IMR-90 (cell line): ENCODE results near the gene MARCHF2. TPM values are rescaled to one million over a fixed set of nuclear protein-coding genes. Genes with fewer than 3 reads are reported as not detected.

Source experiments
- ATAC-seq: fragments of 200-7000 bp; cut with Tn5 transposase; 2 replicates; pipeline ENCODE4 v1.9.1; 2020; ENCODE audit warnings: low read depth, mild to moderate bottlenecking, moderate library complexity
- BruUV-seq: library from RNA; stranded (reverse); fragments of 400-500 nt; replicated peaks from 2 replicates; lab custom pipeline; 2021; lab: Mats Ljungman, UMichigan
- CTCF ChIA-PET: fragments of 300-600 bp; formaldehyde crosslinking; extraction: SDS; loops from one replicate; lab custom pipeline; 2021; ENCODE audit warnings: antibody characterized with exemption; lab: Yijun Ruan, JAX
- POLR2A ChIA-PET: fragments of 300-600 bp; sonication (Branson Sonifier 250); formaldehyde crosslinking; loops from one replicate; lab custom pipeline; 2022; ENCODE audit warnings: antibody characterized with exemption; ENCODE audit not compliant: unreplicated experiment; lab: Charles Lee
- DNase-seq: peaks from one replicate; pipeline ENCODE4 v3.0.0; 2013
- H2AFZ ChIP-seq: replicated peaks from 2 replicates; pipeline ENCODE3; 2013; ENCODE audit warnings: low read length, mild to moderate bottlenecking; ENCODE audit not compliant: poor library complexity
- H2AK5ac ChIP-seq: 2 replicates; pipeline ENCODE4 v1.6.1; 2013; ENCODE audit warnings: low read depth, low read length, inconsistent platforms
- H2AK9ac ChIP-seq: replicated peaks from 2 replicates; pipeline ENCODE3; 2013; ENCODE audit warnings: mild to moderate bottlenecking, low read depth, low read length, moderate library complexity; ENCODE audit not compliant: poor library complexity
- H2BK120ac ChIP-seq: 2 replicates; pipeline ENCODE4 v1.6.1; 2013; ENCODE audit warnings: low read depth, low read length, inconsistent platforms
- H2BK15ac ChIP-seq: 3 replicates; pipeline ENCODE4 v1.6.1; 2013; ENCODE audit warnings: low read depth, low read length, inconsistent platforms
- H2BK20ac ChIP-seq: 2 replicates; pipeline ENCODE4 v1.6.1; 2013; ENCODE audit warnings: low read depth, mild to moderate bottlenecking, inconsistent platforms, low read length, moderate library complexity
- H2BK5ac ChIP-seq: 2 replicates; pipeline ENCODE4 v1.6.1; 2013; ENCODE audit warnings: mild to moderate bottlenecking, low read depth, low read length, inconsistent platforms; ENCODE audit not compliant: poor library complexity, severe bottlenecking
- H3K14ac ChIP-seq: replicated peaks from 2 replicates; pipeline ENCODE4 v1.6.1; 2013; ENCODE audit warnings: low read depth, low read length, inconsistent platforms
- H3K18ac ChIP-seq: 2 replicates; pipeline ENCODE4 v1.6.1; 2013; ENCODE audit warnings: low read depth, low read length, control low read depth
- H3K23ac ChIP-seq: 2 replicates; pipeline ENCODE4 v1.6.1; 2013; ENCODE audit warnings: low read depth, low read length, inconsistent platforms
- H3K27ac ChIP-seq: 2 replicates; pipeline ENCODE4 v1.5.1; 2013; ENCODE audit warnings: mild to moderate bottlenecking, control low read depth, low read length; ENCODE audit not compliant: insufficient read depth
- H3K27me3 ChIP-seq: 2 replicates; pipeline ENCODE4 v1.6.1; 2013; ENCODE audit warnings: low read length; ENCODE audit not compliant: control insufficient read depth, insufficient read depth
- H3K36me3 ChIP-seq: 2 replicates; pipeline ENCODE4 v1.6.1; 2013; ENCODE audit warnings: low read length, mixed read lengths; ENCODE audit not compliant: control insufficient read depth, insufficient read depth
- H3K4ac ChIP-seq: 2 replicates; pipeline ENCODE4 v1.6.1; 2013; ENCODE audit warnings: low read depth, low read length, inconsistent platforms
- H3K4me1 ChIP-seq: 2 replicates; pipeline ENCODE4 v1.6.1; 2013; ENCODE audit warnings: low read length, mixed read lengths; ENCODE audit not compliant: control insufficient read depth, insufficient read depth
- H3K4me2 ChIP-seq: 2 replicates; pipeline ENCODE4 v1.6.1; 2013; ENCODE audit warnings: low read depth, mild to moderate bottlenecking, control low read depth, low read length, moderate library complexity
- H3K4me3 ChIP-seq: 2 replicates; pipeline ENCODE4 v1.5.1; 2013; ENCODE audit warnings: low read depth, mild to moderate bottlenecking, control low read depth, low read length, moderate library complexity; ENCODE audit not compliant: insufficient read depth
- H3K56ac ChIP-seq: 2 replicates; pipeline ENCODE4 v1.6.1; 2013; ENCODE audit warnings: low read length, inconsistent platforms; ENCODE audit not compliant: insufficient read depth; ENCODE audit errors: extremely low read depth
- H3K79me1 ChIP-seq, 2 experiments: 2 replicates each; pipeline ENCODE4 v1.6.1; 2013; ENCODE audit warnings: low read length in 2 of 2, inconsistent platforms in 1 of 2, low read depth in 1 of 2
- H3K9ac ChIP-seq: 2 replicates; pipeline ENCODE4 v1.6.1; 2013; ENCODE audit warnings: low read depth, low read length, control low read depth
- H3K9me1 ChIP-seq: 2 replicates; pipeline ENCODE4 v1.6.1; 2013; ENCODE audit warnings: low read length, inconsistent platforms; ENCODE audit not compliant: insufficient read depth
- H3K9me3 ChIP-seq: 2 replicates; pipeline ENCODE4 v1.6.1; 2013; ENCODE audit warnings: low read length; ENCODE audit not compliant: control insufficient read depth, insufficient read depth
- H4K20me1 ChIP-seq: 2 replicates; pipeline ENCODE4 v1.6.1; 2013; ENCODE audit warnings: low read length, inconsistent platforms; ENCODE audit not compliant: insufficient read depth
- H4K5ac ChIP-seq: 2 replicates; pipeline ENCODE4 v1.6.1; 2013; ENCODE audit warnings: mild to moderate bottlenecking, low read depth, low read length, control low read depth
- H4K8ac ChIP-seq, 2 experiments: 2 replicates each; pipeline ENCODE4 v1.6.1; 2013; ENCODE audit warnings: low read depth in 2 of 2, low read length in 2 of 2, control low read depth in 1 of 2, inconsistent platforms in 1 of 2
- H4K91ac ChIP-seq: 2 replicates; pipeline ENCODE4 v1.6.1; 2013; ENCODE audit warnings: low read depth, low read length, inconsistent platforms; ENCODE audit not compliant: insufficient read depth
- BHLHE40 ChIP-seq: fragments of 150-350 bp; IDR thresholded peaks from 2 replicates; pipeline ENCODE4 v1.6.1; 2016; ENCODE audit warnings: mild to moderate bottlenecking, low read depth, low read length
- CEBPB ChIP-seq: IDR thresholded peaks from 2 replicates; pipeline ENCODE4 v1.6.1; 2012; ENCODE audit warnings: low read depth, low read length, improper control_type of control experiment
- FOS ChIP-seq: fragments of 150-350 bp; IDR thresholded peaks from 2 replicates; pipeline ENCODE4 v1.6.1; 2016; ENCODE audit warnings: low read depth, low read length
- MAFK ChIP-seq: IDR thresholded peaks from 2 replicates; pipeline ENCODE4 v1.6.1; 2012; ENCODE audit warnings: low read depth, low read length, improper control_type of control experiment
- MAZ ChIP-seq: IDR thresholded peaks from 2 replicates; pipeline ENCODE4 v1.6.1; 2012; ENCODE audit warnings: low read depth, mild to moderate bottlenecking, low read length, improper control_type of control experiment, moderate library complexity, borderline replicate concordance
- NFE2L2 ChIP-seq: fragments of 150-350 bp; IDR thresholded peaks from 2 replicates; pipeline ENCODE4 v1.6.1; 2016; ENCODE audit warnings: low read depth, mild to moderate bottlenecking, low read length
- RCOR1 ChIP-seq: IDR thresholded peaks from 2 replicates; pipeline ENCODE4 v1.6.1; 2012; ENCODE audit warnings: mild to moderate bottlenecking, low read length, improper control_type of control experiment; ENCODE audit not compliant: insufficient replicate concordance
- SMC3 ChIP-seq: fragments of 150-350 bp; IDR thresholded peaks from 2 replicates; pipeline ENCODE4 v1.6.1; 2016; ENCODE audit warnings: low read depth, mild to moderate bottlenecking, antibody characterized with exemption, low read length, moderate library complexity
- WGBS, 2 experiments: methylation state at CpG; one replicate each; pipeline versions ENCODE4 v1.1.5 to v1.1.7; 2013; ENCODE audit warnings: missing lambda C conversion rate in 2 of 2; ENCODE audit not compliant: insufficient read length in 1 of 2; ENCODE audit errors: extremely low coverage in 2 of 2; 5-methylcytosine and 5-hydroxymethylcytosine counted together
- dilution Hi-C: fragments of 300-500 bp; cut with HindIII; formaldehyde crosslinking; loops from one replicate; pipeline ENCODE4 v1.14.3; 2018; ENCODE audit warnings: low sequenced_read_pairs; ENCODE audit not compliant: unreplicated experiment
- in situ Hi-C: fragments of 300-500 bp; cut with MboI; formaldehyde crosslinking; loops from 3 replicates; pipeline ENCODE4 v1.14.3; 2019; ENCODE audit warnings: low sequenced_read_pairs, inconsistent platforms, mixed read lengths
- intact Hi-C: fragments of 100-400 bp; cut with micrococcal nuclease; formaldehyde crosslinking; loops from 2 replicates; pipeline ENCODE4 v1.10.0; 2022
- polyA plus RNA-seq, 3 experiments: library from polyadenylated mRNA; depleted of rRNA; stranded (reverse); fragments of >200 nt; gene quantifications; 2 replicates each; pipeline ENCODE4 v1.2.3, GENCODE V29; 2012; ENCODE audit warnings: low replicate concordance in 1 of 3
- total RNA-seq: library from RNA; depleted of rRNA; stranded (reverse); fragments of >200 nt; gene quantifications from 2 replicates; pipeline ENCODE4 v1.2.3, GENCODE V29; 2012
- TF ChIP-seq, protein P1 (sequence below): fragments of 150-350 bp; IDR thresholded peaks from 2 replicates; pipeline ENCODE4 v1.6.1; 2016; ENCODE audit warnings: low read depth, mild to moderate bottlenecking, low read length, moderate library complexity, borderline replicate concordance

Gene MARCHF2
- total and polyA plus RNA-seq, 2 of the 4 experiments (the other 2 are of a cell fraction): 33.8 to 58.8 TPM

DNA sequence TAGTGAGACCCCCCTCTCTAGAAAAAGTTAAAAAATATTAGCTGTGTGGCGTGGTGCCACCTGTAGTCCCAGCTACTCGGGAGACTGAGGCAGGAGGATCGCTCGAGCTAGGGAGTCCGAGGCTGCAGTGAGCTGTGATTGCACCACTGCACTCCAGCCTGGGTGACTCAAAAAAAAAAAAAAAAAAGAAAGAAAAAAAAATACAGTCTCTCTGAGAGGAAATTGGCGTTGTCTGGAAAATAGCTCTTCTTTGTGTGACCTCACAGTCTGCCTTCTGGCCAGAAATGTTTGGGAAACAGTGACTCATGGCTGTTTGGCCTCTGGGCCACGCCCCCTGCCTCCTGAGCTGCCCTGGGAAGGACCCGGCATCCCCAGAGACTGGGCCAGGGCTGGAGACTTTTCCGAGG, 10.7 kb downstream of the MARCHF2 start:
- in situ Hi-C loops (no loop called here), intact Hi-C loops (loop anchor here (2.0 kb wide), 1 partner anchor 21 kb away; the partner anchor contains the start of gene HNRNPM), dilution Hi-C loops (no loop called here)
- H2BK120ac ChIP-seq: peak overlapping the region; percentile 55; the same call in 1 of the 2 replicates
- H4K5ac ChIP-seq: 0 out of 2 replicates have a peak overlapping the region, but pooled peaks have one; percentile 6
- H3K36me3 ChIP-seq: no peaks in the 10 kb centered on the region
- peak overlapping the region; percentile 23; the same call in 1 of the 2 replicates for H3K27ac ChIP-seq
- no peak overlapping the region for H3K23ac ChIP-seq
- DNase-seq (peak; percentile 97), ATAC-seq (peak; percentile 100)
- H3K27me3 ChIP-seq: no peaks in the 10 kb centered on the region
- peaks cover 0 to 7% of the 10 kb centered on the region in 2 experiments; a peak in 2 of 4 replicates for H3K79me1 ChIP-seq
- CTCF ChIA-PET: interaction anchor here (0.6 to 1.0 kb wide), 3 partner anchors 11 to 70 kb away, joined by 3 read pairs; partner anchors contain the start of gene MARCHF2
- no peak overlapping the region; the same call in 2 of the 3 replicates for H2BK15ac ChIP-seq
- H3K9me3 ChIP-seq: no peaks in the 10 kb centered on the region
- peak overlapping the region; percentile 4 for H2BK5ac ChIP-seq
- H3K14ac ChIP-seq: 0 out of 2 replicates have a peak overlapping the region, but pooled peaks have one; percentile 55
- no peak overlapping the region for H4K91ac ChIP-seq
- peak overlapping the region; percentile 62 for H3K4ac ChIP-seq
- peak overlapping the region; percentile 47 for H2AFZ ChIP-seq
- no TSS peak for BruUV-seq
- H3K9ac ChIP-seq: no peak overlapping the region
- H3K4me3 ChIP-seq: no peak overlapping the region
- H3K18ac ChIP-seq: no peak overlapping the region
- H2AK5ac ChIP-seq: peak overlapping the region; percentile 10; the same call in 1 of the 2 replicates
- POLR2A ChIA-PET: interaction anchor here (0.6 kb wide), 2 partner anchors 38 to 67 kb away, joined by 7 to 10 read pairs; no protein-coding TSS in a partner anchor
- no peaks in the 10 kb centered on the region for H4K20me1 ChIP-seq
- H4K8ac ChIP-seq: peak overlapping the region in 1 of 2 experiments; percentile 60; a peak in 1 of 4 replicates
- peak overlapping the region; percentile 8 for H2AK9ac ChIP-seq
- TF ChIP-seq, protein P1, sequence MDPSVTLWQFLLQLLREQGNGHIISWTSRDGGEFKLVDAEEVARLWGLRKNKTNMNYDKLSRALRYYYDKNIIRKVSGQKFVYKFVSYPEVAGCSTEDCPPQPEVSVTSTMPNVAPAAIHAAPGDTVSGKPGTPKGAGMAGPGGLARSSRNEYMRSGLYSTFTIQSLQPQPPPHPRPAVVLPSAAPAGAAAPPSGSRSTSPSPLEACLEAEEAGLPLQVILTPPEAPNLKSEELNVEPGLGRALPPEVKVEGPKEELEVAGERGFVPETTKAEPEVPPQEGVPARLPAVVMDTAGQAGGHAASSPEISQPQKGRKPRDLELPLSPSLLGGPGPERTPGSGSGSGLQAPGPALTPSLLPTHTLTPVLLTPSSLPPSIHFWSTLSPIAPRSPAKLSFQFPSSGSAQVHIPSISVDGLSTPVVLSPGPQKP: no peak
- peak; percentile 91 for TF ChIP-seq RCOR1
- no peak for TF ChIP-seq MAFK
- TF ChIP-seq FOS: peak; percentile 82
- TF ChIP-seq SMC3: no peak
- TF ChIP-seq MAZ: peak; percentile 29; the same call in 1 of the 2 replicates
- TF ChIP-seq NFE2L2: no peak
- TF ChIP-seq BHLHE40: peak; percentile 40; the same call in 1 of the 2 replicates
- peak; percentile 88 for TF ChIP-seq CEBPB
- H3K4me2 ChIP-seq: peak overlapping the region; percentile 20; the same call in 1 of the 2 replicates
- H3K9me1 ChIP-seq: 0 out of 2 replicates have a peak, but pooled peaks cover 2% of the 10 kb centered on the region
- 0 out of 2 replicates have a peak overlapping the region, but pooled peaks have one; percentile 21 for H2BK20ac ChIP-seq
- H3K56ac ChIP-seq: no peak overlapping the region
- peaks cover 4% of the 10 kb centered on the region for H3K4me1 ChIP-seq
- WGBS, 2 experiments: 0% methylated on average over 3 of the region's 9 CpGs; no CpG with 5 or more reads in 1 of the 2 experiments
